ENCODE results near the gene SSBP2.

- TF ChIP-seq CTCF (IDR thresholded peaks at IDR 0.05; ENCODE audit: borderline replicate concordance, extremely low read depth, low read length, poor library complexity, severe bottlenecking) (no peak), EZH2 (IDR thresholded peaks at IDR 0.05; ENCODE audit: borderline replicate concordance, low read depth, low read length, severe bottlenecking) (no peak)
Measured at GRCh38 chr5:81428446-81428845, 322.5 kb downstream of the SSBP2 start.
